CD4-positive, alpha-beta T cell treated with Interleukin-1 beta for 1 hour (primary cell): ENCODE results near the gene ATP5PO.
A peak's percentile ranks its signal among the peaks of the same experiment; 100 is the strongest.
"Not testable (repeated sequence)": the region's sequence is repeated elsewhere in the genome, so short reads cannot be mapped to it uniquely, and the experiment has no call there.

Source experiments
- DNase-seq, 2 donors: peaks; one replicate each; pipeline ENCODE4 v3.0.0-alpha.2; 2020 to 2022

ATP5PO gene

DNA sequence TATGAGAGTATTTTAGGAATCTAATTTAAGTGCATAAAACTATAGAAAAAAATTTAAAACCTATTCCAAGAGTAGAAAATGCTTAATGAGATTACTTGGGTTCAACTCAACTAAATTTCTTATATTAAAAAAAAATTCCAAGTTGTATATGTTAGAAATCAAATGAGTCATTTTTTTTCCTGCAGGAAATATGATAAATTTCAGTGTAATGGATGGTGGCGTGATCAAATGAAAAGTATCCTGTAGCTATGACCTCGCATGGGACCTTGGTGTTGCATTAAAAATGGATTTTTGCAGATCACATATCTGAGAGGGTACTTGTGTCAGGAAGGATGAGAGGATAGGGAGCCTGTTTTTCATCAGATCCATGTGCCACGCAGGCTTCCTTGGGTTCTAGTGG, 17.9 kb downstream of the ATP5PO start:
- no peak for DNase-seq

GRCh38 chr21:33897098-33897497, 18.5 kb downstream of the ATP5PO start:
- no peak for DNase-seq

GRCh38 chr21:33896691-33897090, 18.9 kb downstream of the ATP5PO start:
- no peak for DNase-seq

DNA sequence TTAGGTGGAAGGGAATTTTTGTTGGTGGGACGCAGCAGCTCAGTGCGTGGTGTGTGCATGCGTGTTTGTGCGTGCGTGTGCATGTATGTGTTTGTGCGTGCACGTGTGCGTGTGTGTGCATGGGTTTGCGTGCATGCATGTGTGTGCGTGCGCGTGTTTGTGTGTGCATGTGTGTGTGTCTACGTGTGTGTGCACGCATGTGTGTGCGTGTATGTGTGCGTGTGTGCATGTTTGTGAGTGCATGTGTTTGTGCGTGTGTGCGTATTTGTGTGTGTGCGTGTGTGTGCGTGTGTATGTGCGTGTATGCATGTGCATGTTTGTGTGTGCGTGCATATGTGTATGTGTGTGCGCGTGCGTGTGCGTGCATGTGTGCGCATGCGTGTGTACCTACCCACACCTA, 20.2 kb downstream of the ATP5PO start:
- DNase-seq = no peak

GRCh38 chr21:33894736-33895288, 20.8 kb downstream of the ATP5PO start:
- DNase-seq = peak; percentile 45 to 53

GRCh38 chr21:33893917-33894316, 21.7 kb downstream of the ATP5PO start:
- DNase-seq = no peak

GRCh38 chr21:33892853-33893252, 22.8 kb downstream of the ATP5PO start:
- DNase-seq = no peak

GRCh38 chr21:33890187-33890586, 25.4 kb downstream of the ATP5PO start:
- no peak for DNase-seq

- no peak for DNase-seq
These were observed 29.3 kb downstream of the ATP5PO start for GRCh38 chr21:33886321-33886720.

DNA sequence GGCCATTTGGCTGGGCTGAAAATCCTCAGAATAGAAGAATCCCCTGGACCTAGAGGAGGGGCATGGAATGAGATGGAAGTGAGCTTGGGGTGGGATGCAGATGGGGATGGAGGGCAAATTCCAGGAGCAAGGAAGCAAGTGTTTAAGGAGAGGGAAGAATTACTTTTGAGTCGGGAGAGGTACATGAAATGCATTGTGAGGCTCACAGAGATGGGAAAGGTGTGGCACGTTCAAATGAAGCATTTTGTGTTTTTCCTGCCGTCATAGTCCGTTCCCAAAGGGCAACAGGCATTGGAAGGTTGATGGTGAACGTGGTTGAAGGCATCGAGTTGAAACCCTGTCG, 30.5 kb downstream of the ATP5PO start:
- DNase-seq = no peak

DNA sequence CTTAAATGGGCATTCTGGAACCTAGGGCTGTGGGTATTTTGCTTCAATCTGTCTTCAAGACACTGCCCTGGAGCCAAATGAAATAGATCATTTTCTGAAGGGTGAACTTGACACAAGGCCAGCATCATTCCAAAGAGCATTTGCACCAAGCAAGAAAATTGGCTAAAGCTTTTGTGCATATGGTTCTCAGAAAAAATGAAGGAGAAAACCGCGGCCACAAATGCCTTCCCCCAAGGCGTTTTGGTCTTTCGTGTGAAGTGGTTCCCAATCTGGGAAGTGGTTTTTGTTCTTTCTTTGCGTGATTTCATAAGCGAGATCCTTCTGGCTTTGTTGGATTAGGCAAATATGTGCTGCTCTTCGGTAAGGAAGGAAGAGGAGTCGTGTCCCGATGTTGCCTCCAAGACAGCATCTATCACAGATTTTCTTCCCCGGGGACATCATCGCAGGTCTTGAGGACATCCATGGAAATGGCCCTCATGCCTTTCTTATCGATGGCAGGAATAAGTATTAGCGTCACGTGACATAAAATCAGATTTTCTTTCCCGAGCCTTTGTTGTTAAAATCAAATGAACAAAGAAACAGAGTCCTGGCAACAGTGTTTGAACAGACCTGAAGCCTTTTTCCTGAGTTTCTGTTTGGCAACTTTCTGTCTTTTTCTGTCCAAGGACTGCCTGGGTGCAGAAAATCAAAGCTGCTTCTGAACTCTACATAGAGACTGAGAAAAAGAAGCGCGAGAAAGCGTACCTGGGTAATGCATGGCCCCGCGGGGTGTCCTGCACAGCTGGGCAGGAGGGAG, 31.0 kb downstream of the ATP5PO start:
- DNase-seq = no peak

DNA sequence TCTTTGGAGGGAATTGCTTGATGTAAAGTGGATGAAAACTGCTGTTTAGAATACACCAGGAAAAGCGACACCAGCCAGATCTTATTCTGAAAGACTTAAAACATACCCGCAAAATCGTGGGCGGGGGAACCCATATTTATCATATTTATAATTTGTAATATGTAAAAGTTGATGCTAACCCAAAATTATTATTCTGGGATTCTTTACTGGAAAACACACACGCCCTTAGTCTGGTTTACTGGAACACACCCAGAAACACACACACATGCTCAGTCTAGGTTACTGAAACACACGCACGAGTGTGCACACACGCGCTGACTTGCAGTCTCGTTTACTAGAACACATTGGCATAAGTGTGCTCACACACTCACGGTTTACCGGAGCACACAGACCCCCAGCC, 32.5 kb downstream of the ATP5PO start:
- no peak for DNase-seq

DNA sequence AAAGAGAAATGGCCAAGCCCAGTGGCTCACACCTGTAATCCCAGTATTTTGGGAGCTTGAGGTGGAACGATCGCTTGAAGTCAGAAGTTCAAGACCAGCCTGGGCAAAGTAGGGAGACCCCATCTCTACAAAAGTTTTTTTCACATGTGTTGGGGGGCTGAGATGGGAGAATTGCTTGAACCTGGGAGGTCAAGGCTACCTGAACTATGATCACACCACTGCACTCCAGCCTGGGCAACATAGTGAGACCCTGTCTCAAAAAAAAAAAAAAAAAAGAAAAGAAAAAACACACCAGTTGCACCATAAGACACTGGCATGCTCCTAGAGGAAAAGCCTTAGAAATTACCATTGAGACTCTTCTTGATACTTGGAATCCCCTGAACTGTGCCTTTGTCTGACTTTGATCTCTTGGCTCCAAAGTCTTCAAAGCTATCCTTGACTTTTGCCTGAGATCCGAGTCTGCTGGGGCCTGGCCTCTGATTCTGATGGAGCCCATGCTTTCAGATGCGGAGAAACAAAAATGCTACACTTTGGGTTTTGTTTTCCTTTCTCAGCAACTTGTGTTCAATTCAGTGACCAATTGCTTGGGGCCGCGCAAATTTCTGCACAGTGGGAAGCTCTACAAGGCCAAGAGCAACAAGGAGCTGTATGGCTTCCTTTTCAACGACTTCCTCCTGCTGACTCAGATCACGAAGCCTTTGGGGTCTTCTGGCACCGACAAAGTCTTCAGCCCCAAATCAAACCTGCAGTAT, 33.7 kb downstream of the ATP5PO start:
- DNase-seq = no peak

GRCh38 chr21:33880626-33881025, 35.0 kb downstream of the ATP5PO start:
- DNase-seq = no peak

- DNase-seq = no peak
These were observed 36.8 kb downstream of the ATP5PO start for GRCh38 chr21:33878824-33879223.

DNA sequence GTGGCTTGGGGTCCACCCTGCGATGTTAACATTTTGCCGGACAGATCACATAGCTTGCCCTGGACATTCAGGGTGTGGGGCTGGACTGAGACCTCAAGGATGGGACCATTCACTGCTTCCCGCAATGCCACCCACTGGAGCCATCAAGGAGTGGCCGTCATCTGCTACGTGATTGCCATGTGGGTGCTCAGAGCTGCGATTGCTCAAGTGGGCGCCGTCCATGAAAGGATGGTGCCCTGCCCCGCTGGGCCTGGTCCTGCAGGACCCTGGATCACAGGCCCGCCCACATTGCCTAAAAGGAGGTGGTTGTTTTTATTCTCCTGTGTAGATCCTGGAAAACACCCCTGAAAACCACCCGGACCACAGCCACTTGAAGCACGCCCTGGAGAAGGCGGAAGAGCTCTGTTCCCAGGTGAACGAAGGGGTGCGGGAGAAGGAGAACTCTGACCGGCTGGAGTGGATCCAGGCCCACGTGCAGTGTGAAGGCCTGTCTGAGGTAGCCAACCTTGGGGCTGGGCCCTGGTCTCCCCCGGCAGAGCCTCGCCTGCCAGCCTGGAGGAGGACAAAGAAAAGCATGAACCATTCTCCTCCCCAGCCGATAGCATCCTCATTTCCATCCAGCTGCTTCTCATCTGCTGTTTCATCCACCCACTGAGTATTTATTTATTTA, 40.4 kb downstream of the ATP5PO start:
- no peak for DNase-seq

DNA sequence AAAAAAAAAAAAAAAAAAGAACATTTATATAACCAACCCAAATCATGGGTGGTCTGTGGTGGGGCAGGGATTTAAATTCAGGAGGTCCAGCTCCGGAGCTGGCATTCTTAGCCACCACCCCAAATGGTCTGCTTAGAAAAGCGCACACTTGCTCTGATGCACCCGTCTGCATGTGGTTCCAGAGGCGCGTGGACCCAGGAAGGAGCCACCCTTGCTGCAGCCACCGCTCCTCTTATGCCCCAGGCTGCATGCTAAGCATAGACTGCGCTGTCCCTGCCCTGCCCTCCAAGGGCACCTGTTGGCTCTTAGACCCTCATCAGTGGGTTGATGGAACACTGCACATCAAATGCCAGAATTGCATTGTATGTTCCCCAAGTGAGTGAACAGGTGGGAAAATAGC, 41.4 kb downstream of the ATP5PO start:
- DNase-seq = no peak

GRCh38 chr21:33872881-33873515, 42.6 kb downstream of the ATP5PO start:
- DNase-seq = no peak

DNA sequence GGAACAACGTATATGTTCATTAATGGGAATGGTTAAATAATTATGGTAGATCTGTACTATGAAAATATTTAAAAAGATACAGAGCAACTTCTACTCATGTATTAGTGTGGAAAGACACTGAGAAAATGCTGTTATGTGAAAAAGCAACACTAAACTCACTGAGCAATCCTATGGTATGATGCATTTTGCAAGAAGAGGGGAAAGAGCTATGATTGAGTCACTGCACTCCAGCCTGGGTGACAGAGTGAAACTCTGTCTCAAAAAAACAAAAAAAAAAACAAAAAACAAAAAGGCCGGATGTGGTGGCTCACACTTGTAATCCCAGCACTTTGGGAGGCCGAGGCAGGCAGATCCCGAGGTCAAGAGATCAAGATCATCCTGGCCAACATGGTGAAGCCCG, 44.4 kb downstream of the ATP5PO start:
- DNase-seq = no peak

DNA sequence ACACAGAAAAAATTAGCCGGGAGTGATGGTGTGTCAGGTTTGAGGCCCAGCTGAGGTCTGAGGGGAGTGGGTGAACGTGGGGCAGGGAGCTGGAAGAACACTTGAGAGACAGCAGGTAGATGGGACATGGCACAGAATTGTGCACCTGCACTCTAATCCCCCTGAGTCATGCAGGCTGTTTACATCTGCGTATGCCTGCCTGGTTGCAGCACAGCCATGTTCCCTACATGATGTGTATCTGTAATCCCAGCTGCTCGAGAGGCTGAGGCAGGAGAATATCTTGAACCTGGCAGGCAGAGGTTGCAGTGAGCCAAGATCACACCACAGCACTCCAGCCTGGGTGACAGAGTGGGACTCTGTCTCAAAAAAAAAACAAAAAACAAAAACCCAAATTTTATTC, 44.8 kb downstream of the ATP5PO start:
- no peak for DNase-seq

DNA sequence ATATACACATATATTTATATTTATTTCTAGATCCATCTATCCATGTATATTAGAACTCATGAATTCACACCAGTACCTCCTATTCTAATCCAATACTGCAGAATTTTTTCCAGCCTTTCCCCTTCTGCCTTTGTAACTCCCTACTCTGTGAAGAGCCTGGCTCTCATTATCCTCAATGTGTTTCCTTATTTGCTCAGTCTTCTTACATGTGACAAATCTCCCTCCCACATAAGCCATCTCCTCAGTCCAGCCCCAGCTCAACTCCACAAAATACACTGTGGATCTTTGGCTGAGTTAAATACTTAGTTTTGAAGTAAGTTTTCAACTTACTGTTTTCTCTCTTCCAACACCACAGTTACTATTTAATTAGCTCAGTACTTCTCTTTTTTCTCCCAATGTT, 45.7 kb downstream of the ATP5PO start:
- DNase-seq = no peak

GRCh38 chr21:33867868-33868267, 47.7 kb downstream of the ATP5PO start:
- not testable (repeated sequence) for DNase-seq

DNA sequence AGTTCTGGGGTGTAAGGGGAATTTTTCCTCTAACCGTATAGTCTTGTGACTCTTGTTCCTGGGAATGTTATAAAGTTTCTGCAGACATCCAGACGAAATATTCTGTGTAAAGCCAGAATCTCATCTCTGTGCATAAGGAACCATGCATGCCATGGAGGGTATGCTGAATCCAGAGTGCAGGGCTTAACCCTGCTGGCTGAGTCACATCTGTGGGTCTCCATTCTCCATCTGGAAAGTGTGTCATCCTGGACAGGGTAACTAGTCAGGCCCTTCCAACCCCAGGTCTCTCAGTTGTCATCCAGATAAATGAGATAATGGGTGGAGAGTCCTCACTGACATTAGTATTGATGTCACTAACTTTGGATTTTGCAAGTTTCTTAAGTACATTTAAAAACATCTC, 48.8 kb downstream of the ATP5PO start:
- DNase-seq = no peak
